KMS-11 (cell line): ENCODE measurements around the gene NINL.

ENCODE experiments used
- H2AFZ ChIP-seq: fragments of 200-600 bp; sonication (generic); 2 replicates; pipeline ENCODE4 v1.6.1; 2016; ENCODE audit warnings: antibody characterized with exemption, mixed run types, low read depth
- H3K27ac ChIP-seq: fragments of 200-600 bp; sonication (generic); 2 replicates; pipeline ENCODE4 v1.6.1; 2016; ENCODE audit warnings: mild to moderate bottlenecking, mixed run types
- H3K27me3 ChIP-seq: fragments of 200-600 bp; sonication (generic); 2 replicates; pipeline ENCODE4 v1.6.1; 2017; ENCODE audit warnings: mild to moderate bottlenecking, low read depth, mixed run types, moderate library complexity; ENCODE audit not compliant: insufficient read depth
- H3K36me3 ChIP-seq: fragments of 200-600 bp; sonication (generic); 2 replicates; pipeline ENCODE4 v1.6.1; 2017; ENCODE audit warnings: mild to moderate bottlenecking, mixed run types; ENCODE audit not compliant: insufficient read depth
- H3K4me1 ChIP-seq: fragments of 200-600 bp; sonication (generic); 2 replicates; pipeline ENCODE4 v1.6.1; 2016; ENCODE audit warnings: mild to moderate bottlenecking, low read depth, mixed run types; ENCODE audit not compliant: poor library complexity, severe bottlenecking
- H3K4me2 ChIP-seq: fragments of 200-600 bp; sonication (generic); 2 replicates; pipeline ENCODE4 v1.7.0; 2016; ENCODE audit warnings: mild to moderate bottlenecking, mixed run types
- H3K4me3 ChIP-seq: fragments of 200-600 bp; sonication (generic); IDR thresholded peaks from 2 replicates; pipeline ENCODE4 v1.6.1; 2017; ENCODE audit warnings: low read depth, low read length, mixed read lengths; ENCODE audit not compliant: insufficient read depth
- H3K79me2 ChIP-seq: fragments of 200-600 bp; sonication (generic); 2 replicates; pipeline ENCODE4 v1.6.1; 2016; ENCODE audit warnings: low read depth, mixed run types; ENCODE audit not compliant: insufficient read depth
- H3K9ac ChIP-seq: fragments of 200-600 bp; sonication (generic); 2 replicates; pipeline ENCODE4 v1.6.1; 2016; ENCODE audit warnings: mild to moderate bottlenecking, mixed run types
- H4K20me1 ChIP-seq: fragments of 200-600 bp; sonication (generic); 2 replicates; pipeline ENCODE4 v1.6.1; 2016; ENCODE audit warnings: mild to moderate bottlenecking, mixed run types; ENCODE audit not compliant: insufficient read depth
- CTCF ChIP-seq: fragments of 200-600 bp; sonication (generic); conservative IDR thresholded peaks from 2 replicates; pipeline ENCODE4 v1.6.1; 2017; ENCODE audit warnings: low read depth, mild to moderate bottlenecking, antibody characterized with exemption, low read length, moderate library complexity, mixed read lengths

Gene NINL

DNA sequence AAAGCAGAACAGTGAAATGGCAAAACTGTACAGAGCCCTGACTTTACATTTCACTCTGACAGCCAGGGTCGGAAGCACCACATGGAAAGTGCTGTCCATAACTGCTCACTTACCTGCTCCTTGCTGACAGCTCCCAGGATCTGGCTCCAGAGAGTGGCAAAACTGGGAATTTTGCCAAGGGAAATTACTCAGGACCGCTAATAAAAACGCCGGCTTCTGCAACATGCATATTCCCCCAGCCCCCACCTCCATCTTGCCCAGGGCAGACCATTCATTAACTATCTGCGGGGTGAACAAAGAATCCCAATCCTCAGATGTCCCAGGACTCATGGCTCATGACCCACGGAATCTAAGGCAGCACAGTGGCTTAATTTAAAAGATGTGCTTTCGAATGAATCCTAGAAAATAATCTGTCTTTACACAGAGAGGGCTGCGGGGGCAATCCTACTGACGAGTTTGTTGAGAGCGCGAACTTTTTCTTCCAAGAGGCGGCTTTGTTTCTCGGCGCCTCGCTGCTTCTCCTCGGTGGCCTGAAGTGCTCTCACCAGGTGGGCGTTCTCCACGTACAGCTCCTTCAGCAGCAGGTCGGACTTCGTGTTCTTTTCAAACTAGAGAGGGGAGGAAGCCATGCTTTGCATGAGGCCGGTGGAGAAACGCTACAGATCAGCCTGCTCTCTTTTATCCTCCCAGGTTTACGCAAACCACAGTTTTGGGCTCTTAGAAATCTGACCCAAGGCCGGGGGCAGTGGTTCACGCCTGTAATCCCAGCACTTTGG lies 132.1 kb downstream of the NINL start:
- no peak overlapping the region for H3K4me3 ChIP-seq
- TF ChIP-seq CTCF, result no peak

DNA sequence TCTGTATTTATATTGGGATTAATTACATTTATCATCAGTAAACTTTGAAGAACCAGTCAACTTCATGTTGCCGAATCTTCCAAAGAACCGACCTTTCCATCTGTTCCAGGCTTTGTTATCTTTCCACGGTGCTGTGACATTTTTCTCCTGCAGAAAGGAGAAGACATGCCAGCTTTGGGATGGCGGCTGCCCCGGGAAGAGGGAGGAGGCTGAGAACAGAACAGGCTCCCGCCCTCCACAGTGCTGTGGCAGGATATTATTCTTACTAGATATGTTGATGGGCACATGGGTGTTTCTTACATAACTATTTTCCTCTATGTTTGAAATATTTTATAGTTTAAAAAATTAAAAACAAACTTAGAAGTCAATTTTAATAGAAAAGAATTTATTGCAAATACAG lies 133.0 kb downstream of the NINL start:
- H4K20me1 ChIP-seq, result no peaks in the 10 kb centered on the region
- no peak overlapping the region for H2AFZ ChIP-seq
- no peaks in the 10 kb centered on the region for H3K27me3 ChIP-seq
- no peak for TF ChIP-seq CTCF
- no peaks in the 10 kb centered on the region for H3K4me1 ChIP-seq
- H3K27ac ChIP-seq, result no peak overlapping the region
- H3K4me3 ChIP-seq, result no peak overlapping the region
- H3K9ac ChIP-seq, result no peak overlapping the region
- no peaks in the 10 kb centered on the region for H3K79me2 ChIP-seq
- H3K4me2 ChIP-seq, result no peak overlapping the region
- H3K36me3 ChIP-seq, result no peaks in the 10 kb centered on the region

More for the DNA sequence above, 132.1 kb downstream of the NINL start:
- Histone ChIP-seq H3K4me2 (no peak overlapping the region), H2AFZ (no peak overlapping the region), H3K79me2 (no peaks in the 10 kb centered on the region), H4K20me1 (no peaks in the 10 kb centered on the region), H3K4me1 (no peaks in the 10 kb centered on the region), H3K27me3 (no peaks in the 10 kb centered on the region), H3K9ac (no peak overlapping the region), H3K36me3 (no peaks in the 10 kb centered on the region), H3K27ac (no peak overlapping the region)

DNA sequence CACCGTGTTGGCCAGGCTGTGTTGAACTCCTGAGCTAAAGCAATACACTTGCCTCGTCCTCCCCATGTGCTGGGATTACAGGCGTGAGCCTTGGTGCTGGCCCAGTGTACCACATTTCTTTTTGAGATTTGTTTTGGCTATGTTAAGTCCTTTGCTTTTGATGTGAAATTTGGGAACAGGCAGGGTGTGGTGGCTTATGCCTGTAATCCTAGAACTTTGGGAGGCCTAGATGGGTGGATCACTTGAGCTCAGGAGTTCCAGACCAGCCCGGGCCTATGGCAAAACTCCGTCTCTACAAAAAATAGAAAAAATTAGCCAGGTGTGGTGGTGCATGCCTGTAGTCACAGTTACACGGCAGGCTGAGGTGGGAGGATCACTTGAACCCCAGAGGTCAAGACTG lies 137.7 kb downstream of the NINL start:
- no peak overlapping the region for H3K4me3 ChIP-seq

GRCh38 chr20:25444556-25444955 lies 140.8 kb downstream of the NINL start:
- Histone ChIP-seq H3K4me3 (no peak overlapping the region), H2AFZ (no peak overlapping the region), H3K36me3 (no peaks in the 10 kb centered on the region), H3K9ac (no peak overlapping the region), H3K27me3 (no peaks in the 10 kb centered on the region), H3K79me2 (no peaks in the 10 kb centered on the region), H4K20me1 (no peaks in the 10 kb centered on the region), H3K4me1 (no peaks in the 10 kb centered on the region), H3K4me2 (no peak overlapping the region), H3K27ac (no peak overlapping the region)
- TF ChIP-seq CTCF, result no peak

More for the DNA sequence above, 137.7 kb downstream of the NINL start:
- Histone ChIP-seq H3K36me3 (no peaks in the 10 kb centered on the region), H3K4me1 (no peaks in the 10 kb centered on the region), H3K4me2 (no peak overlapping the region), H3K9ac (no peak overlapping the region), H4K20me1 (no peaks in the 10 kb centered on the region), H2AFZ (no peak overlapping the region), H3K27ac (no peak overlapping the region), H3K27me3 (no peaks in the 10 kb centered on the region), H3K79me2 (no peaks in the 10 kb centered on the region)
- no peak for TF ChIP-seq CTCF
